GM23248 (cell line): ENCODE data around the gene SCAMP4. TPM values are rescaled to one million over a fixed set of nuclear protein-coding genes. Genes with fewer than 3 reads are reported as not detected.

Source experiments
- DNase-seq: peaks from one replicate; pipeline ENCODE4 v3.0.0-alpha.2; 2015
- H2AFZ ChIP-seq: fragments of 200-600 bp; sonication (generic); 2 replicates; pipeline ENCODE4 v1.6.1; 2016; ENCODE audit warnings: antibody characterized with exemption
- H3F3A ChIP-seq: fragments of 200-600 bp; sonication (generic); 2 replicates; pipeline ENCODE4 v1.6.1; 2016; ENCODE audit warnings: mild to moderate bottlenecking, antibody characterized with exemption, mixed run types; ENCODE audit not compliant: insufficient read depth
- H3K27ac ChIP-seq: fragments of 200-600 bp; sonication (generic); 2 replicates; pipeline ENCODE4 v1.5.1; 2016; ENCODE audit warnings: mild to moderate bottlenecking
- H3K27me3 ChIP-seq: fragments of 200-600 bp; sonication (generic); replicated peaks from 2 replicates; pipeline ENCODE4 v1.6.1; 2016; ENCODE audit warnings: mild to moderate bottlenecking; ENCODE audit not compliant: insufficient read depth
- H3K36me3 ChIP-seq: fragments of 200-600 bp; sonication (generic); 2 replicates; pipeline ENCODE4 v1.6.1; 2016; ENCODE audit warnings: low read depth, mild to moderate bottlenecking
- H3K4me1 ChIP-seq: fragments of 200-600 bp; sonication (generic); 2 replicates; pipeline ENCODE4 v1.6.1; 2016; ENCODE audit warnings: mild to moderate bottlenecking; ENCODE audit not compliant: insufficient read depth
- H3K4me2 ChIP-seq: fragments of 200-600 bp; sonication (generic); one replicate; pipeline ENCODE4 v1.6.1; 2016; ENCODE audit warnings: mild to moderate bottlenecking; ENCODE audit not compliant: unreplicated experiment
- H3K4me3 ChIP-seq: fragments of 200-600 bp; sonication (generic); 2 replicates; pipeline ENCODE4 v1.5.1; 2016; ENCODE audit warnings: mild to moderate bottlenecking
- H3K79me2 ChIP-seq: fragments of 200-600 bp; sonication (generic); 2 replicates; pipeline ENCODE4 v1.6.1; 2016; ENCODE audit warnings: mild to moderate bottlenecking; ENCODE audit not compliant: insufficient read depth
- H3K9ac ChIP-seq: fragments of 200-600 bp; sonication (generic); 2 replicates; pipeline ENCODE4 v1.6.1; 2016; ENCODE audit warnings: mild to moderate bottlenecking
- H3K9me2 ChIP-seq: fragments of 200-600 bp; sonication (generic); 2 replicates; pipeline ENCODE4 v1.6.1; 2016; ENCODE audit warnings: mixed run types, mild to moderate bottlenecking, moderate library complexity; ENCODE audit not compliant: insufficient read depth
- H3K9me3 ChIP-seq: fragments of 200-600 bp; sonication (generic); one replicate; pipeline ENCODE4 v1.6.1; 2017; ENCODE audit warnings: low read depth
- H4K20me1 ChIP-seq: fragments of 200-600 bp; sonication (generic); 2 replicates; pipeline ENCODE4 v1.6.0; 2016; ENCODE audit not compliant: insufficient read depth
- EZH2 ChIP-seq: fragments of 200-600 bp; sonication (generic); IDR thresholded peaks from 2 replicates; pipeline ENCODE4 v1.6.1; 2018; ENCODE audit warnings: antibody characterized with exemption, mild to moderate bottlenecking; ENCODE audit not compliant: insufficient read depth, poor library complexity, severe bottlenecking
- EZH2phosphoT487 ChIP-seq: fragments of 200-600 bp; sonication (generic); IDR thresholded peaks from 2 replicates; pipeline ENCODE4 v1.6.1; 2018; ENCODE audit warnings: antibody characterized with exemption, moderate library complexity, mild to moderate bottlenecking, low read depth; ENCODE audit not compliant: insufficient read depth
- WGBS, 2 experiments: methylation state at CpG; one replicate each; pipeline ENCODE4 v1.1.6; 2015 to 2017; ENCODE audit warnings: low lambda C conversion rate in 2 of 2, low coverage in 1 of 2; ENCODE audit errors: missing lambda C conversion rate in 2 of 2; 5-methylcytosine and 5-hydroxymethylcytosine counted together
- in situ Hi-C: fragments of 300-500 bp; cut with MboI; formaldehyde crosslinking; loops from 2 replicates; pipeline ENCODE4 v1.15.0; 2020
- polyA plus RNA-seq: library from polyadenylated mRNA; unstranded; fragments of >200 nt; fragmentation: Nextera tagmentation; extraction: Ambion mirVana; gene quantifications from 2 replicates; pipeline ENCODE4 v1.2.1, GENCODE V29; 2016
- total RNA-seq: library from RNA; depleted of rRNA; stranded (reverse); fragments of >200 nt; shearing (Covaris generic); gene quantifications from 2 replicates; pipeline ENCODE4 v1.2.3, GENCODE V29; 2014

Gene SCAMP4
- total and polyA plus RNA-seq, 2 experiments from 2014 or later: 73.9 to 110 TPM

- 85 to 88% methylated on average over 19 of the region's 19 CpGs for WGBS, 2 experiments
- no peaks in the 10 kb centered on the region; the same call in 1 of the 2 replicates for H3K36me3 ChIP-seq
These were observed 15.4 kb downstream of the SCAMP4 start for GRCh38 chr19:1920644-1921043.

GRCh38 chr19:1921326-1921725 lies 16.1 kb downstream of the SCAMP4 start:
- H3K9me2 ChIP-seq: no peaks in the 10 kb centered on the region
- in situ Hi-C loops: no loop called here
- no peaks in the 10 kb centered on the region; the same call in 1 of the 2 replicates for H3K36me3 ChIP-seq
- H4K20me1 ChIP-seq: no peaks in the 10 kb centered on the region
- no peak overlapping the region for H3K9ac ChIP-seq
- no peak overlapping the region for H3K27ac ChIP-seq
- H3F3A ChIP-seq: no peaks in the 10 kb centered on the region
- no peak for DNase-seq
- H3K4me1 ChIP-seq: no peaks in the 10 kb centered on the region
- TF ChIP-seq EZH2 (no peak), EZH2phosphoT487 (no peak)
- H2AFZ ChIP-seq: no peak overlapping the region
- no peaks in the 10 kb centered on the region for H3K79me2 ChIP-seq
- no peaks in the 10 kb centered on the region for H3K27me3 ChIP-seq
- no peak overlapping the region for H3K4me3 ChIP-seq
- no peak overlapping the region for H3K4me2 ChIP-seq
- WGBS, 2 experiments: 93 to 95% methylated on average over 19 of the region's 19 CpGs
- no peaks in the 10 kb centered on the region for H3K9me3 ChIP-seq

More at GRCh38 chr19:1920644-1921043, 15.4 kb downstream of the SCAMP4 start:
- TF ChIP-seq EZH2phosphoT487 (no peak), EZH2 (no peak)
- Histone ChIP-seq H4K20me1 (no peaks in the 10 kb centered on the region), H3K4me1 (no peaks in the 10 kb centered on the region), H3K27ac (no peak overlapping the region), H2AFZ (no peak overlapping the region), H3K9me2 (no peaks in the 10 kb centered on the region), H3K9ac (no peak overlapping the region), H3K4me3 (no peak overlapping the region), H3K9me3 (no peaks in the 10 kb centered on the region), H3F3A (no peaks in the 10 kb centered on the region), H3K79me2 (no peaks in the 10 kb centered on the region), H3K4me2 (no peak overlapping the region), H3K27me3 (no peaks in the 10 kb centered on the region)
- in situ Hi-C loops: no loop called here
- no peak for DNase-seq

DNA sequence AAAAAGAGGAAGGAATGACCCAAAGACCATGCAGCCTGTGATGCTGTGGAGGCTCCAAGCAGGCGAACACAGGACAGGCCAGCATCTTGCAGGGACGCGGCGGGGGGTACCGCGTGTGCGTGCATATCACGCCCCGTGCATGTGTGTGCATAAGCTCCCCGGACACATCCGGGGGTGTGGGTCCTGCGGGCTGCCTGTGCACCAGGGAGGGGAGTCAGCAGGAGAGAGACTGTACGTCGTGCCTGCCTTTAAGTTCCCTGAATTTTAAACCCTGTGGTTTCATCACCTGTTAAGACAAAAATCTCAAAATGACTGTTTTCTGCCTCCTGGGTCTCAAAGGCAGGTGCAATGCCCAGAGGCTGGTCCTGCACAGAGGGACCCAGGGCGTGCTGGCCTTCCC lies 16.6 kb downstream of the SCAMP4 start:
- Histone ChIP-seq H3K79me2 (no peaks in the 10 kb centered on the region), H3K36me3 (no peaks in the 10 kb centered on the region; the same call in 1 of the 2 replicates), H3F3A (no peaks in the 10 kb centered on the region), H3K27me3 (no peaks in the 10 kb centered on the region), H3K27ac (no peak overlapping the region), H2AFZ (no peak overlapping the region), H4K20me1 (no peaks in the 10 kb centered on the region), H3K4me3 (no peak overlapping the region), H3K4me2 (no peak overlapping the region), H3K9me3 (no peaks in the 10 kb centered on the region), H3K9me2 (no peaks in the 10 kb centered on the region), H3K4me1 (no peaks in the 10 kb centered on the region), H3K9ac (no peak overlapping the region)
- DNase-seq: no peak
- TF ChIP-seq EZH2: no peak
- TF ChIP-seq EZH2phosphoT487: no peak
- WGBS, 2 experiments: 98% methylated on average over 15 of the region's 15 CpGs
- in situ Hi-C loops: no loop called here

GRCh38 chr19:1922803-1923202 lies 17.6 kb downstream of the SCAMP4 start:
- Histone ChIP-seq H3K4me1 (no peaks in the 10 kb centered on the region), H3K9ac (no peak overlapping the region), H3K79me2 (no peaks in the 10 kb centered on the region), H3K36me3 (no peaks in the 10 kb centered on the region; the same call in 1 of the 2 replicates), H3K27ac (no peak overlapping the region), H3F3A (no peaks in the 10 kb centered on the region), H3K9me3 (no peaks in the 10 kb centered on the region), H2AFZ (no peak overlapping the region), H4K20me1 (no peaks in the 10 kb centered on the region), H3K4me2 (no peak overlapping the region), H3K27me3 (no peaks in the 10 kb centered on the region), H3K9me2 (no peaks in the 10 kb centered on the region), H3K4me3 (no peak overlapping the region)
- in situ Hi-C loops: no loop called here
- 93 to 98% methylated on average over 19 to 23 of the region's 23 CpGs for WGBS, 2 experiments
- DNase-seq: no peak
- TF ChIP-seq EZH2phosphoT487 (no peak), EZH2 (no peak)

- 79 to 84% methylated on average over 5 of the region's 8 CpGs for WGBS, 2 experiments
- no peak overlapping the region for H3K4me3 ChIP-seq
- no peaks in the 10 kb centered on the region for H3K4me1 ChIP-seq
- no peaks in the 10 kb centered on the region; the same call in 1 of the 2 replicates for H3K36me3 ChIP-seq
- H3K4me2 ChIP-seq: no peak overlapping the region
- in situ Hi-C loops: no loop called here
- no peak for DNase-seq
- no peak overlapping the region for H2AFZ ChIP-seq
- TF ChIP-seq EZH2phosphoT487: no peak
- TF ChIP-seq EZH2: no peak
- H3K79me2 ChIP-seq: no peaks in the 10 kb centered on the region
- no peaks in the 10 kb centered on the region for H4K20me1 ChIP-seq
- H3K9me3 ChIP-seq: no peaks in the 10 kb centered on the region
- no peak overlapping the region for H3K9ac ChIP-seq
- H3K9me2 ChIP-seq: no peaks in the 10 kb centered on the region
- H3F3A ChIP-seq: no peaks in the 10 kb centered on the region; the same call in 1 of the 2 replicates
- no peak overlapping the region for H3K27ac ChIP-seq
- H3K27me3 ChIP-seq: no peaks in the 10 kb centered on the region
These were observed 18.1 kb downstream of the SCAMP4 start for GRCh38 chr19:1923319-1923718.
